Measurements from ENCODE around the gene TRIM48.
"Not testable (repeated sequence)": the region's sequence is repeated elsewhere in the genome, so short reads cannot be mapped to it uniquely, and the experiment has no call there.

Gene TRIM48

DNA sequence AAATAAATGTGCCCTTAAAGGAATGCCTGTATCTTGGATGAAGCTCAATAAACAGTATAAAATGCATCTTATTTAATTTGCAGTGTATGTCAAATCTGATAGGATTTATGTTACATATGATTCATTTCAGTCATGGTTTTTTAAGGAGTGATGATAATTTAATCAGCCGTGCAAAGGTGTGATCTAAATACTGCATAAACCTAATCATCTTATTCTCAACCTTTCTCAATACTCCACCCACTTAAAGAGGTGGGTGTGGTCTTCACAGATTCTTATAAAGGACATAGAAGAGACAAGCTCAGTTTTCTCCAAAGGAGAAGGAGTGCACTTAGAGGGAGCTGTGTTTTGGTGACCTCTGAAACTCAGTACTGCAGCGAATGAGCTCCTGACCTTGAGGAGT lies at the start of gene TRIM48:
TRIM48 (plus strand) TSS at position 301 of the 400 bp plus-strand sequence. CDS start 113 bp downstream, outside the sequence.
- H3K9me3 ChIP-seq (ENCODE audit: control insufficient read depth in 2 of 2, low read length in 2 of 2); H3K36me3 ChIP-seq (ENCODE audit: control insufficient read depth in 2 of 2, insufficient read depth in 2 of 2, low read length in 2 of 2); H3K4me1 ChIP-seq (ENCODE audit: control insufficient read depth in 2 of 2, insufficient read depth in 2 of 2, low read length in 2 of 2); H3K27ac ChIP-seq (ENCODE audit: low read depth in 2 of 2, low read length in 2 of 2); H3K9ac ChIP-seq (ENCODE audit: low read depth in 1 of 2, low read length in 2 of 2); H3K27me3 ChIP-seq (ENCODE audit: control insufficient read depth in 2 of 2, insufficient read depth in 2 of 2, low read length in 2 of 2); H3K4me3 ChIP-seq (ENCODE audit: low read length in 2 of 2): not testable (repeated sequence)

DNA sequence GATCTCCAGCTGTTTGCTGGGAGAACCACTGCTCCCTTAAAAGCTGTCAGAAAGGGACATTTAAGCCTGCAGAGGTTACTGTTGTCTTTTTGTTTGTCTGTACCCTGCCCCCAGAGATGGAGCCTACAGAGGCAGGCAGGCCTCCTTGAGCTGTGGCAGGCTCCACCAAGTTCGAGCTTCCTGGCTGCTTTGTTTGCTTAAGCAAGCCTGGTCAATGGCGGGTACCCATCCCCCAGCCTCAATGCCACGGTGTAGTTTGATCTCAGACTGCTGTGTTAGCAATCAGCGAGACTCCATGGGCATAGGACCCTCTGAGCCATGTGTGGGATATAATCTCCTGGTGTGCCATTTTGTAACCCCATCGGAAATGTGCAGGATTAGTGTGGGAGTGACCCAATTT lies 23.6 kb upstream of the TRIM48 start:
- not testable (repeated sequence) for H3K9me3 ChIP-seq (ENCODE audit: control insufficient read depth in 2 of 2, low read length in 2 of 2); H3K27me3 ChIP-seq (ENCODE audit: control insufficient read depth in 2 of 2, insufficient read depth in 2 of 2, low read length in 2 of 2); H3K27ac ChIP-seq (ENCODE audit: low read depth in 2 of 2, low read length in 2 of 2); H3K4me1 ChIP-seq (ENCODE audit: control insufficient read depth in 2 of 2, insufficient read depth in 2 of 2, low read length in 2 of 2); H3K4me3 ChIP-seq (ENCODE audit: low read length in 2 of 2); H3K9ac ChIP-seq (ENCODE audit: low read depth in 1 of 2, low read length in 2 of 2); H3K36me3 ChIP-seq (ENCODE audit: control insufficient read depth in 2 of 2, insufficient read depth in 2 of 2, low read length in 2 of 2)

DNA sequence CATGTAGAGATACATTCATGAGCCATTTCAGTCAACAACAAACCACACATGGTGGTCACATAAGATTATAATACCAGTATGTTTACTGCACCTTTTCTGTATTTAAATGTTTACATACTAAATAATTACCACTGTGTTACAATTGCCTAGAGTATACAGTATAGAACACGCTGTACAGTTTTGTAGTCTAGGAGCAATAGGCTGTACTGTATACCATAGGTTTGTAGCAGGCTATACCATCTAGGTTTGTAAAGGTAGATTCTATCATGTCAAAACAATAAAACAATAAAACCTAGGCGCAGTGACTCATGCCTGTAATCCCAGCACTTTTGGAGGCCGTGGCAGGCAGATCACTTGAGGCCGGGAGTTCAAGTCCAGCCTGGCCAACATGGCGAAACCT lies 1.1 kb downstream of the TRIM48 start:
- Histone ChIP-seq H3K9me3 (ENCODE audit: control insufficient read depth in 2 of 2, low read length in 2 of 2) (no peaks in the 10 kb centered on the region), H3K36me3 (ENCODE audit: control insufficient read depth in 2 of 2, insufficient read depth in 2 of 2, low read length in 2 of 2) (no peaks in the 10 kb centered on the region), H3K4me3 (ENCODE audit: low read length in 2 of 2) (no peak overlapping the region), H3K9ac (ENCODE audit: low read depth in 1 of 2, low read length in 2 of 2) (no peak overlapping the region), H3K27ac (ENCODE audit: low read depth in 2 of 2, low read length in 2 of 2) (no peak overlapping the region), H3K27me3 (ENCODE audit: control insufficient read depth in 2 of 2, insufficient read depth in 2 of 2, low read length in 2 of 2) (no peaks in the 10 kb centered on the region), H3K4me1 (ENCODE audit: control insufficient read depth in 2 of 2, insufficient read depth in 2 of 2, low read length in 2 of 2) (no peaks in the 10 kb centered on the region)

Data from mucosa of rectum (tissue), 2 donors.